ENCODE data around the gene FUBP1.

GRCh38 chr1:78009836-78010235 lies 31.0 kb upstream of the FUBP1 start:
- TF ChIP-seq ZBTB7A (IDR thresholded peaks at IDR 0.05; ENCODE audit: borderline replicate concordance, control insufficient read depth, low read depth, low read length), result no peak
- no peak for TF ChIP-seq ZNF24 (IDR thresholded peaks at IDR 0.05)
- TF ChIP-seq SP2 (IDR thresholded peaks at IDR 0.05; ENCODE audit: extremely low read depth, low read depth, low read length, poor library complexity, severe bottlenecking), result no peak
- TF ChIP-seq CTCF (IDR thresholded peaks at IDR 0.05 in 2 of 3, conservative IDR thresholded peaks at IDR 0.05 in 1 of 3; ENCODE audit: insufficient read depth in 2 of 3, low read depth in 1 of 3, low read length in 3 of 3), result no peak
- TF ChIP-seq NR1H2 (CRISPR knock-in tag; IDR thresholded peaks at IDR 0.05), result no peak
- TF ChIP-seq, protein P1, sequence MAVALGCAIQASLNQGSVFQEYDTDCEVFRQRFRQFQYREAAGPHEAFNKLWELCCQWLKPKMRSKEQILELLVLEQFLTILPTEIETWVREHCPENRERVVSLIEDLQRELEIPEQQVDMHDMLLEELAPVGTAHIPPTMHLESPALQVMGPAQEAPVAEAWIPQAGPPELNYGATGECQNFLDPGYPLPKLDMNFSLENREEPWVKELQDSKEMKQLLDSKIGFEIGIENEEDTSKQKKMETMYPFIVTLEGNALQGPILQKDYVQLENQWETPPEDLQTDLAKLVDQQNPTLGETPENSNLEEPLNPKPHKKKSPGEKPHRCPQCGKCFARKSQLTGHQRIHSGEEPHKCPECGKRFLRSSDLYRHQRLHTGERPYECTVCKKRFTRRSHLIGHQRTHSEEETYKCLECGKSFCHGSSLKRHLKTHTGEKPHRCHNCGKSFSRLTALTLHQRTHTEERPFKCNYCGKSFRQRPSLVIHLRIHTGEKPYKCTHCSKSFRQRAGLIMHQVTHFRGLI (CRISPR knock-in tag; IDR thresholded peaks at IDR 0.05), result no peak
- TF ChIP-seq FOXJ2 (tag; IDR thresholded peaks at IDR 0.05), result no peak
- TF ChIP-seq SMARCB1 (IDR thresholded peaks at IDR 0.05; ENCODE audit: insufficient read length, low read depth), result no peak
- no peak for TF ChIP-seq NBN (IDR thresholded peaks at IDR 0.05; ENCODE audit: low read depth)
- no peak for TF ChIP-seq MEF2A (IDR thresholded peaks at IDR 0.05; ENCODE audit: control insufficient read depth, low read depth, low read length)
